ENCODE measurements around the gene CACNA2D3.
A peak's percentile ranks its signal among the peaks of the same experiment; 100 is the strongest.

Gene CACNA2D3

GRCh38 chr3:54939557-54940300, 817.4 kb downstream of the CACNA2D3 start:
- no peak for DNase-seq

GRCh38 chr3:54940971-54941370, 818.6 kb downstream of the CACNA2D3 start:
- DNase-seq = no peak

GRCh38 chr3:54941690-54942362, 819.5 kb downstream of the CACNA2D3 start:
- DNase-seq = no peak

- no peak for DNase-seq
These were observed 827.2 kb downstream of the CACNA2D3 start for GRCh38 chr3:54949491-54950044.

GRCh38 chr3:54950391-54951003, 828.1 kb downstream of the CACNA2D3 start:
- no peak for DNase-seq

DNA sequence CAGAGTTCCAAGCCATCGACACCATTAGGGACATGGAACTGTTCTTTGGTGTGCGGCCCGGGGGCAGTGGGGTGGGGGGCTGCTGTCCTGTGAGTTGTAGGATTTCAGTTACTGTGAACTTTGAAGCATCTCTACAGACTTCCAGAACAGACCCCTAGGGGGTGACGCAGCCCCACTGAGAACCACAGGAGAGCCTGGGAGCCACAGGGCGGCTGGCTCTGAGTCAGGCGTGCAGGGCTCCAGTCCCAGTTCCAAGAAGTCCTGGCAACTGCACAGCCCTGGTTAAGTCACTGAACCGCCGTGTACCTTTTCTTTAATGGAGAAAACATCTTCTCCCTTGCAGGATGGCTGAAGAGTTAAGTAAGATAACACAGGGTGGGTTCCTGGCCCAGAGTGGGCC, 829.1 kb downstream of the CACNA2D3 start:
- peak; percentile 91 for DNase-seq

- peak; percentile 91 for DNase-seq
These were observed 831.7 kb downstream of the CACNA2D3 start for GRCh38 chr3:54954022-54954421.

- DNase-seq = peak; percentile 72
These were observed 832.2 kb downstream of the CACNA2D3 start for GRCh38 chr3:54954521-54954920.

GRCh38 chr3:54955496-54955895, 833.1 kb downstream of the CACNA2D3 start:
- no peak for DNase-seq

DNA sequence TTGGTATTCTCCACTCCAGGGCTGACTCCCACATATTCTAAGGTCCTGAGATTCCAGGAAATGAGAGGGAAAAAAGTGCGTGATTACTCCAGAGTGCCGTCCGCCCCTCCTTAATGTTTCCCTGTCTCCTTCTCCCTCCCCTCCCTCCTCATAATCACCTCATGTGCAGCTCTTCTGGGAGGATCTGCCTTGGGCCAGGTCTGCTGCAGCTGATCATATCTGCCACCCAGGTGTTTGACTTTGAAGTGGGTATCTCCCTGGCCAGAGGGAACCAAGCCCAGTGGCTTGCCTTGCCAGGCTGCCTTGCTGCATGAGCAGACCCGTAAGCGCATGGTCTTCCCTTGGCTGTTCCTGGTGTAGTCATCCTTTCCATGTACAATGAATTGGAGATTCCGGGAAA, 833.6 kb downstream of the CACNA2D3 start:
- no peak for DNase-seq

DNA sequence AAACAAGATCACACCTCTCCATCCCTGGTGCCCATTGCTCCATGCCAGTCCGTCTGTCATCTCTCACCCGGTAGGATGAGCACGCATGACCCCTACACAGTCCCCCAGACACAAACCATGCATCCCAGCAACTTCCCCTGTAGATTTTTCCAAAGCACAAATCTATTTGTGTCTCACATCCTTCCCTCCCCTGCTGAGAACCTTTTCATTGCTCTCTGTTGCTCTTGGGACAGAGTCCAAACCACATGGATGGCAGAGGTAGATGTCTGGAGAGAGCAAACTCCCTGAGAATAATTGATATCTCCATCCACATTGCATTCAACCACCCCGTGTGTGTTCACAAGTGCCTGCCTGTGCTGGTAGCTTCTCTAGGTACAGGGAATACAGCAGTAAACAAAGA, 835.4 kb downstream of the CACNA2D3 start:
- DNase-seq = peak; percentile 56

- peak; percentile 75 for DNase-seq
These were observed 837.7 kb downstream of the CACNA2D3 start for GRCh38 chr3:54960082-54960481.

DNA sequence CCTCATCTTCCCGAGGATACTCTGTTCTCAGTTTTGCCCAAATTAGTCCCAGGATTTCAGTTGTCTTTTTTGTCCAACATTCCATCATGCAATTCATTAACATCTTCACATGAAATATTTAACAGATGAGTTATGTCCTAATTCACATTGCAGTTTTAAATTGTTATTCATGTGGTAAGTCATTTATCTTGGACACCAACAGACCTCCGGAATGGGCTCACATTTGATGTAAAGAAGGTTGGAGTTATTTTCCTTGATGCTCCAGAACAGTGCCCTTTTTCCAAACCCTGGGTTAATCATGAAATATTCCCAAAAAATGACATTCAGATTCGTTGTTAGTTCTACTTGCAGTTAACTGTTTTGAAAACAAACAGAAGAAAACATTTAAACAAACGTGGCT, 838.3 kb downstream of the CACNA2D3 start:
- DNase-seq = peak; percentile 81

DNA sequence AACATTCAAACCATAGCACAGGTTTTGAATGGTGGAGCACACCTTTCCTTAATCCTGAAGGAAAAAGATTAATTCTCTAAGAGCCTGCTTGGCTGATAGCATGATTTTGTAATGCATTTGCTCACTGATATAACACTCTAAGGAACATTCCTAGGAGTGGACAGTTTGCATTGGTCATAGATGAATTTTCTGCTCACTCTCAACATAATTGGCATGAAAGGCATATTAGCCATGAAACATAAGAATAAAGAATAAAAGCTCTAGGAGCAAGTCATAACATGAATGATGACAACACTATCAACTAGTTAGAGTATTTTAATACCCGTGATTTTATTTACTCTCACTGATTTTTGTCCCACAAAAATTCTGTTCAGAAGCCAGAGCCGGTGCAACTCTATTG, 839.8 kb downstream of the CACNA2D3 start:
- DNase-seq = no peak

- DNase-seq = no peak
These were observed 841.3 kb downstream of the CACNA2D3 start for GRCh38 chr3:54963641-54964040.

GRCh38 chr3:54964081-54964480, 841.7 kb downstream of the CACNA2D3 start:
- no peak for DNase-seq

DNA sequence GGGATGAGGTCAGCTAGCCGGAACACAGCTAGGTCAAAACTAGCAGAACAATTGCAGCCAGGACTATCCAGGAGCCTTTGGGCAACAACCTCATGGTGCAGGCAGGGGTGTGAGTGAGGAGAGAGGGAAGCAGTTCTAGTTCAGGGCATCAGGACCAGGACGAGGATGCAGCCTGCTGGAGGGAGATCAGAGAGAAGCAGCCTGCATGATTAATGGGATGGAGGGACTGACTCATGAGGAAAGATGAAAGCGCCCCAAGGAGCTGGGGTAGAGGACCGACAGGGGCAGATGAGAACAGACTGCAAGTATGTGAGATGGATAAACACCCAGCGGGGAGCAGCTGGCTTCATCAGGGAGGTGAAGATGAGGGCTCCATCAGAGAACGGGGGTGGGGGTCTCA, 843.4 kb downstream of the CACNA2D3 start:
- DNase-seq = peak; percentile 95

- DNase-seq = no peak
These were observed 844.6 kb downstream of the CACNA2D3 start for GRCh38 chr3:54966979-54967378.

DNA sequence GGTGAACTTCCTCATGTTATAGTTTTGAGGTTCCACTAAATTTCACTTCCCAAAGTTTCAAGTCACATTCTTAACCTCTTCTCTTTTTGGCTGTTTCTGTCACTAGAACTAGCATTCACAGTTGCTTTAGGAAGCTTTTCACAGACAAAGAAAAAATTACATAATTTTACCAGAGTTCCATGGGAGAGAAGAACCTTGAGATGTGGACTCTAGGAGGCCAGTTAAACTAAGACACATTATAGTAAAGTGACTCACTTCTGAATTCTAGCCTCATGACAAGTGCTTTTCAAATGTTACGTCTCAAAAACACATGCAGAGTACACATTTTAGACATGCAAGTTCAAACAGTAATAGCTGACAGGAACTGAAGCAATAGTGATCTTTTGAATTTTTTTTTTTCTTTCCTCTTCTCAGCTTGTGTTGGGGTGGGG, 845.4 kb downstream of the CACNA2D3 start:
- DNase-seq = peak; percentile 93

DNA sequence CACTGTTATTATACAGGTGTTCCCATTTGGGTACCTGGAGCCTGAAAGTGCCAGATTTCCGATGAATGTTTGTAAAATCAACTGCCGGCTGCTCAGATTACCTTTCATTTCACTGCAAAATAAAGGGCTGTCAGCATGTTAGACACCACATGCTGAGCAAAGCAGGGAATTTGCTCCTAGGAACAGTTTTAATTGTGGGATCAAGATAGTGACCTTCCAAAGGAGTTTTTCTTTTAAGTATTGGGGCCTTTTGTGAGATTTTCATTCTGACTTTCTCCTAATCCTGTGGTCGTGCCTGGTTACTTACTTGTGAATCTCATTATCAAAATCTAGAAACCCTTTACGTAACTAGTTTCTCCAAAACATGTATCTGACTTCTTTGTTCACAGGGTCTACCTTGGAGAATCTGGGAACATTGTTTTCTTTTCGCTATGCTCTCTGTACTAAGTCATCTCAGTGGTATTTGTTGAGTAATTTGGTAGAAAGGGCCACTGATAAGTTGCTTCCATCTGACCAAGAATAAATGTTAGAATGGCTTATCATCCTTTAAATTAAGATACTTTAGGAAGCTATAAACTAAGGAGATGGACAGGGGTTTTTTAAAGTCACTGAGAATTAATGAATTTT, 846.3 kb downstream of the CACNA2D3 start:
- peak; percentile 90 for DNase-seq

GRCh38 chr3:54969652-54970051, 847.3 kb downstream of the CACNA2D3 start:
- peak; percentile 31 for DNase-seq

DNA sequence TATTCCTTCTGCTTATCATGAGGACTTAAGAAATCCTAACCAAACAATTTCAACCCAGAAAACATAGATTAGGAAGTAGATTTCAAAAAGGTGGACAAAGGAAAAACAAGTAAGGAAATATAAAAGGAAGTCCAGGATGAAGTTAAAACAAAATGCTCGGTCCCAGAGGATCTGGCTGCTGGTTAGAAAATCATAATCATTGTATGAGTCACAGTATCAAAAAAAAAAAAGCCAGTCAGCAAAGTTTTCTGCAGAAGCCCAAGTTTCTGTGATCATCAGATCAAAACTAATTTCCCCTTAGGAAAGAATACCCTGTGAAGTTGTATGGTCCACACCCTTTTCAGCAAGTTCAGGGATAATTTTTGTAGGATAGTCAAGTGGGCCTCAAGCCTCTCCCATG, 848.5 kb downstream of the CACNA2D3 start:
- peak; percentile 72 for DNase-seq

- no peak for DNase-seq
These were observed 855.1 kb downstream of the CACNA2D3 start for GRCh38 chr3:54977439-54977838.

All from fibroblast of skin of back (primary cell).